GM12878 (cell line): Measurements from ENCODE around the gene GINS2. TPM values are rescaled to one million over a fixed set of nuclear protein-coding genes. Genes with fewer than 3 reads are reported as not detected.

Source experiments
- ATAC-seq: fragments of 200-7000 bp; cut with Tn5 transposase; 3 replicates; pipeline ENCODE4 v1.9.1; 2020; ENCODE audit warnings: mild to moderate bottlenecking, moderate library complexity
- BruUV-seq: library from RNA; stranded (reverse); fragments of 400-500 nt; replicated peaks from 2 replicates; lab custom pipeline; 2021; lab: Mats Ljungman, UMichigan
- CTCF ChIA-PET: fragments of 300-600 bp; sonication (Branson Sonifier 250); formaldehyde crosslinking; extraction: SDS; loops from one replicate; lab custom pipeline; 2021; ENCODE audit warnings: inconsistent platforms; lab: Yijun Ruan, JAX
- POLR2A ChIA-PET: fragments of 350-600 bp; formaldehyde crosslinking; extraction: SDS; loops from one replicate; lab custom pipeline; 2021; ENCODE audit warnings: inconsistent platforms; lab: Charles Lee
- RAD21 ChIA-PET: fragments of 300-600 bp; sonication (Branson Sonifier 250); formaldehyde crosslinking; loops from one replicate; lab custom pipeline; 2023; ENCODE audit warnings: antibody characterized with exemption; ENCODE audit not compliant: unreplicated experiment; lab: Charles Lee
- SMC1A ChIA-PET: fragments of 300-600 bp; sonication (Branson Sonifier 250); formaldehyde crosslinking; loops from one replicate; lab custom pipeline; 2023; ENCODE audit not compliant: unreplicated experiment, uncharacterized antibody; lab: Charles Lee
- DNase-seq: peaks from one replicate; pipeline ENCODE4 v3.0.0-alpha.2; 2011; ENCODE audit warnings: low read depth, low spot score
- FAIRE-seq: peaks from 3 replicates; lab custom pipeline; 2011; peaks lifted over from hg19 to GRCh38; lab: Jason Lieb, UNC
- H2AFZ ChIP-seq: 2 replicates; pipeline ENCODE4 v1.6.0; 2011; ENCODE audit warnings: low read depth, low read length, control low read depth; ENCODE audit not compliant: control insufficient read depth
- H3K27ac ChIP-seq: 2 replicates; pipeline ENCODE4 v1.5.1; 2011; ENCODE audit warnings: control low read depth; ENCODE audit not compliant: control insufficient read depth, insufficient read depth
- H3K27me3 ChIP-seq, 2 experiments: replicated peaks in 1 of 2; 2 replicates each; pipeline versions ENCODE4 v1.6.0 to v1.6.1; 2011; ENCODE audit warnings: low read length in 1 of 2; ENCODE audit not compliant: control insufficient read depth in 2 of 2, insufficient read depth in 2 of 2
- H3K36me3 ChIP-seq, 2 experiments: 2 replicates each; pipeline ENCODE4 v1.5.1; 2011; ENCODE audit warnings: low read length in 1 of 2; ENCODE audit not compliant: control insufficient read depth in 2 of 2, insufficient read depth in 2 of 2
- H3K4me1 ChIP-seq: 2 replicates; pipeline ENCODE4 v1.6.1; 2011; ENCODE audit warnings: mild to moderate bottlenecking, low read length, moderate library complexity, mixed read lengths; ENCODE audit not compliant: control insufficient read depth, insufficient read depth
- H3K4me2 ChIP-seq: 2 replicates; pipeline ENCODE4 v1.6.0; 2011; ENCODE audit warnings: control low read depth; ENCODE audit not compliant: control insufficient read depth, insufficient read depth
- H3K4me3 ChIP-seq: fragments of 200-600 bp; sonication (generic); 2 replicates; pipeline ENCODE4 v1.5.1; 2016
- H3K79me2 ChIP-seq: 2 replicates; pipeline ENCODE4 v1.6.0; 2011; ENCODE audit warnings: low read length; ENCODE audit not compliant: control insufficient read depth, insufficient read depth
- H3K9ac ChIP-seq: 2 replicates; pipeline ENCODE4 v1.8.0; 2011; ENCODE audit warnings: low read length, control low read depth, mixed read lengths; ENCODE audit not compliant: control insufficient read depth, insufficient read depth
- H3K9me3 ChIP-seq: replicated peaks from 3 replicates; pipeline ENCODE4 v1.5.1; 2011; ENCODE audit warnings: mild to moderate bottlenecking, low read length; ENCODE audit not compliant: control insufficient read depth, insufficient read depth
- H4K20me1 ChIP-seq: 2 replicates; pipeline ENCODE4 v1.6.0; 2011; ENCODE audit not compliant: control insufficient read depth, insufficient read depth
- ATF7 ChIP-seq: fragments of 450-650 bp; IDR thresholded peaks from 2 replicates; pipeline ENCODE4 v1.6.1; 2016; ENCODE audit warnings: low read depth, mild to moderate bottlenecking
- BACH1 ChIP-seq: fragments of 450-650 bp; IDR thresholded peaks from 2 replicates; pipeline ENCODE4 v1.6.1; 2017; ENCODE audit warnings: mild to moderate bottlenecking, borderline replicate concordance
- CBX3 ChIP-seq: fragments of 200-600 bp; sonication (generic); IDR thresholded peaks from 2 replicates; pipeline ENCODE4 v1.6.1; 2016; ENCODE audit warnings: low read depth, borderline replicate concordance
- CBX5 ChIP-seq: sonication (generic); IDR thresholded peaks from 2 replicates; pipeline ENCODE4 v1.6.1; 2016; ENCODE audit warnings: low read depth, moderate library complexity, mild to moderate bottlenecking, inconsistent platforms
- CHD4 ChIP-seq: fragments of 200-600 bp; sonication (generic); IDR thresholded peaks from 2 replicates; pipeline ENCODE4 v1.6.1; 2016; ENCODE audit warnings: mild to moderate bottlenecking
- IKZF2 ChIP-seq, 2 experiments: fragments of 450-650 bp; IDR thresholded peaks; 2 replicates each; pipeline ENCODE4 v1.6.1; 2017; ENCODE audit warnings: mild to moderate bottlenecking in 2 of 2, moderate library complexity in 2 of 2
- NR2C2 ChIP-seq: IDR thresholded peaks from 2 replicates; pipeline ENCODE4 v1.6.1; 2011; ENCODE audit warnings: borderline replicate concordance, low read depth; ENCODE audit not compliant: control insufficient read depth, insufficient read length
- POLR2AphosphoS2 ChIP-seq: IDR thresholded peaks from 2 replicates; pipeline ENCODE4 v1.6.1; 2011; ENCODE audit warnings: low read depth, mild to moderate bottlenecking, low read length, improper control_type of control experiment, moderate library complexity
- POLR2AphosphoS5 ChIP-seq: IDR thresholded peaks from 2 replicates; pipeline ENCODE4 v1.6.1; 2011; ENCODE audit warnings: mild to moderate bottlenecking, low read length, inconsistent platforms
- RELA ChIP-seq: fragments of 450-650 bp; IDR thresholded peaks from 2 replicates; pipeline ENCODE4 v1.8.0; 2014; ENCODE audit warnings: borderline replicate concordance; ENCODE audit not compliant: partially characterized antibody
- SP1 ChIP-seq: IDR thresholded peaks from one replicate; pipeline ENCODE4 v1.6.1; 2011; ENCODE audit warnings: low read depth, low read length
- SREBF2 ChIP-seq: IDR thresholded peaks from 2 replicates; pipeline ENCODE4 v1.6.1; 2012; ENCODE audit warnings: mild to moderate bottlenecking, low read length
- YY1 ChIP-seq: IDR thresholded peaks from 2 replicates; pipeline ENCODE4 v1.6.1; 2011; ENCODE audit warnings: low read depth, mild to moderate bottlenecking, low read length
- ZNF207 ChIP-seq: fragments of 450-650 bp; IDR thresholded peaks from 2 replicates; pipeline ENCODE4 v1.6.1; 2014; ENCODE audit warnings: antibody characterized with exemption, mild to moderate bottlenecking, borderline replicate concordance
- WGBS: methylation state at CpG from one replicate; pipeline ENCODE4 v1.1.6; 2016; ENCODE audit warnings: low lambda C conversion rate; ENCODE audit not compliant: insufficient replicate concordance, insufficient coverage; ENCODE audit errors: missing lambda C conversion rate; 5-methylcytosine and 5-hydroxymethylcytosine counted together
- in situ Hi-C: fragments of 300-500 bp; cut with MboI; formaldehyde crosslinking; loops from 9 replicates; pipeline ENCODE4 v1.14.3; 2018; ENCODE audit warnings: mixed read lengths
- intact Hi-C: fragments of 100-400 bp; cut with micrococcal nuclease; formaldehyde crosslinking; loops from one replicate; pipeline ENCODE4 v1.14.2; 2022; ENCODE audit not compliant: unreplicated experiment
- polyA plus RNA-seq, 11 experiments: library from polyadenylated mRNA; depleted of rRNA in 4 of 11; unstranded in 6 of 11; stranded (reverse) in 5 of 11; fragments of >200 nt; fragmentation: Nextera tagmentation in 4 of 11; fragmentation: Illumina TruSeq in 1 of 11; extraction: Ambion mirVana in 4 of 11; extraction: Trizol in 1 of 11; gene quantifications; 1 replicate in 1 of 11; 2 replicates in 10 of 11; pipeline versions ENCODE4 v1.2.1 to v1.2.3, GENCODE V29; 2011 to 2016; ENCODE audit warnings: inconsistent platforms in 2 of 11, missing spikeins in 2 of 11, low read depth in 1 of 11
- total RNA-seq, 4 experiments: library from RNA; depleted of rRNA in 3 of 4; stranded (reverse); fragments of >200 nt in 3 of 4; fragmentation: Illumina TruSeq in 1 of 4; extraction: Trizol in 1 of 4; gene quantifications; 2 replicates each; pipeline versions ENCODE4 v1.2.1 to v1.2.3, GENCODE V29; 2013 to 2021
- TF ChIP-seq, protein P1 (sequence below): IDR thresholded peaks from 2 replicates; pipeline ENCODE4 v1.6.1; 2012; ENCODE audit warnings: low read depth, low read length, improper control_type of control experiment
- TF ChIP-seq, protein P2 (sequence below): fragments of 450-650 bp; IDR thresholded peaks from 2 replicates; pipeline ENCODE4 v1.6.1; 2017; ENCODE audit warnings: mild to moderate bottlenecking, low read depth, inconsistent platforms; ENCODE audit not compliant: poor library complexity, severe bottlenecking
- TF ChIP-seq, protein P3 (sequence below): IDR thresholded peaks from 2 replicates; pipeline ENCODE4 v1.6.1; 2011; ENCODE audit warnings: mild to moderate bottlenecking, low read depth, low read length, moderate library complexity; ENCODE audit not compliant: insufficient replicate concordance

GINS2 gene
- total and polyA plus RNA-seq, 10 of the 15 experiments (the other 5 are each of a cell fraction or from before 2014, with no cell fraction given) = 42.7 to 90.8 (median 57.0) TPM

DNA sequence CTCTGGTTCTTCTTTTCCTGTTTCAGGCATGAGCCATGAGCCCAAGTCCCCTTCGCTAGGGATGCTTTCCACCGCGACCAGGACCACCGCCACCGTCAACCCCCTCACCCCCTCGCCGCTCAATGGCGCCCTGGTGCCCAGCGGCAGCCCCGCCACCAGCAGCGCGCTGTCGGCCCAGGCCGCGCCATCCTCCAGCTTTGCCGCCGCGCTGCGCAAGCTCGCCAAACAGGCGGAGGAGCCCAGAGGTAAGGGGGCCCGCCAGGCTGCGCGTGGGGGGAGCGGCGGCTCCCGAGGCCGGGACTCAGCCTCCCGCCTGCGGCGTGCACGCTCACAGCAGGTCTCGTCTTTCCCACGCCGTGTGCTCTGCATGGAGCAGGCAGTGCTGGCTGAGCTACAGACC lies 54.9 kb downstream of the GINS2 start:
- ChIA-PET CTCF (no interaction called here), RAD21 (no interaction called here), SMC1A (no interaction called here), POLR2A (no interaction called here)
- Histone ChIP-seq H3K9ac (no peak overlapping the region), H3K27ac (no peak overlapping the region), H3K79me2 (peaks cover 21% of the 10 kb centered on the region), H3K27me3 (no peaks in the 10 kb centered on the region), H3K36me3 (peaks cover 6 to 44% of the 10 kb centered on the region in 2 experiments; a peak in 3 of 4 replicates), H2AFZ (no peak overlapping the region), H3K4me3 (no peak overlapping the region), H3K4me2 (no peak overlapping the region), H3K9me3 (peaks cover 12% of the 10 kb centered on the region; the same call in 2 of the 3 replicates), H4K20me1 (peaks cover 8% of the 10 kb centered on the region; the same call in 1 of the 2 replicates), H3K4me1 (no peaks in the 10 kb centered on the region)
- no peak for TF ChIP-seq YY1
- no peak for TF ChIP-seq CBX3
- TF ChIP-seq NR2C2 = no peak
- in situ Hi-C loops (no loop called here), intact Hi-C loops (no loop called here)
- WGBS = 96% methylated on average over 24 of the region's 35 CpGs
- DNase-seq (no peak), FAIRE-seq (no peak), ATAC-seq (no peak)
- BruUV-seq = no TSS peak

DNA sequence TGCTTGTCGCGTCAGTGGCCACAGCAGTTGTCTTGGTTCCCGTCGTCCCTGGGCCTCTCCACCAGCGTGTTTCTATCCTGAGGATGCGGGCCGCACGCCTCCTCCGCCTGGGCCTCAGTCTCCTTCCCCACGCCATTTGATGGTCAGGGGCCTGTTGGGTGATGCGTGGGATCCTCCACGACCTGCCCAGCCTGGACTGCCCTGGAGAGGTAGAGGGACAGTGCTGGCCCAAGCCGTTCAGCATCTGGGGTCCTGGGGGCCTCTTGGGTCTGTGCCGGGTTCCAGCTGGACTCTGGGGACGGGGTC lies 55.4 kb downstream of the GINS2 start:
- ChIA-PET POLR2A (no interaction called here), CTCF (no interaction called here), SMC1A (no interaction called here), RAD21 (no interaction called here)
- WGBS = 97% methylated on average over 15 of the region's 15 CpGs
- Histone ChIP-seq H4K20me1 (peaks cover 8% of the 10 kb centered on the region; the same call in 1 of the 2 replicates), H3K4me3 (no peak overlapping the region), H3K36me3 (peaks cover 6 to 44% of the 10 kb centered on the region in 2 experiments; a peak in 3 of 4 replicates), H2AFZ (no peak overlapping the region), H3K27ac (no peak overlapping the region), H3K4me1 (no peaks in the 10 kb centered on the region), H3K9me3 (peaks cover 15% of the 10 kb centered on the region; the same call in 2 of the 3 replicates), H3K4me2 (no peak overlapping the region), H3K79me2 (peaks cover 26% of the 10 kb centered on the region), H3K27me3 (no peaks in the 10 kb centered on the region), H3K9ac (no peak overlapping the region)
- no peak for FAIRE-seq
- in situ Hi-C loops (no loop called here), intact Hi-C loops (no loop called here)
- no TSS peak for BruUV-seq
- no peak for ATAC-seq
- no peak for TF ChIP-seq BACH1
- no peak for TF ChIP-seq RELA
- TF ChIP-seq ZNF207 = no peak
- TF ChIP-seq SP1 = no peak
- TF ChIP-seq, protein P1, sequence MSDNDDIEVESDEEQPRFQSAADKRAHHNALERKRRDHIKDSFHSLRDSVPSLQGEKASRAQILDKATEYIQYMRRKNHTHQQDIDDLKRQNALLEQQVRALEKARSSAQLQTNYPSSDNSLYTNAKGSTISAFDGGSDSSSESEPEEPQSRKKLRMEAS = no peak
- no peak for TF ChIP-seq POLR2AphosphoS2
- no peak for TF ChIP-seq POLR2AphosphoS5
- TF ChIP-seq CHD4 = no peak
- TF ChIP-seq, protein P2, sequence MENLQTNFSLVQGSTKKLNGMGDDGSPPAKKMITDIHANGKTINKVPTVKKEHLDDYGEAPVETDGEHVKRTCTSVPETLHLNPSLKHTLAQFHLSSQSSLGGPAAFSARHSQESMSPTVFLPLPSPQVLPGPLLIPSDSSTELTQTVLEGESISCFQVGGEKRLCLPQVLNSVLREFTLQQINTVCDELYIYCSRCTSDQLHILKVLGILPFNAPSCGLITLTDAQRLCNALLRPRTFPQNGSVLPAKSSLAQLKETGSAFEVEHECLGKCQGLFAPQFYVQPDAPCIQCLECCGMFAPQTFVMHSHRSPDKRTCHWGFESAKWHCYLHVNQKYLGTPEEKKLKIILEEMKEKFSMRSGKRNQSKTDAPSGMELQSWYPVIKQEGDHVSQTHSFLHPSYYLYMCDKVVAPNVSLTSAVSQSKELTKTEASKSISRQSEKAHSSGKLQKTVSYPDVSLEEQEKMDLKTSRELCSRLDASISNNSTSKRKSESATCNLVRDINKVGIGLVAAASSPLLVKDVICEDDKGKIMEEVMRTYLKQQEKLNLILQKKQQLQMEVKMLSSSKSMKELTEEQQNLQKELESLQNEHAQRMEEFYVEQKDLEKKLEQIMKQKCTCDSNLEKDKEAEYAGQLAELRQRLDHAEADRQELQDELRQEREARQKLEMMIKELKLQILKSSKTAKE = no peak
- TF ChIP-seq CBX5 = no peak
- TF ChIP-seq, protein P3, sequence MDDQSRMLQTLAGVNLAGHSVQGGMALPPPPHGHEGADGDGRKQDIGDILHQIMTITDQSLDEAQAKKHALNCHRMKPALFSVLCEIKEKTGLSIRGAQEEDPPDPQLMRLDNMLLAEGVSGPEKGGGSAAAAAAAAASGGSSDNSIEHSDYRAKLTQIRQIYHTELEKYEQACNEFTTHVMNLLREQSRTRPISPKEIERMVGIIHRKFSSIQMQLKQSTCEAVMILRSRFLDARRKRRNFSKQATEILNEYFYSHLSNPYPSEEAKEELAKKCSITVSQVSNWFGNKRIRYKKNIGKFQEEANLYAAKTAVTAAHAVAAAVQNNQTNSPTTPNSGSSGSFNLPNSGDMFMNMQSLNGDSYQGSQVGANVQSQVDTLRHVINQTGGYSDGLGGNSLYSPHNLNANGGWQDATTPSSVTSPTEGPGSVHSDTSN = no peak
- TF ChIP-seq IKZF2 (IDR thresholded peaks at IDR 0.05) = no peak
- no peak for TF ChIP-seq ATF7
- no peak for TF ChIP-seq SREBF2
- no peak for DNase-seq
